ENCODE results near the gene MAPK8IP1.

MAPK8IP1 gene

GRCh38 chr11:45855308-45855707, 30.1 kb upstream of the MAPK8IP1 start:
- no peak for TF ChIP-seq CTCF (IDR thresholded peaks at IDR 0.05)

DNA sequence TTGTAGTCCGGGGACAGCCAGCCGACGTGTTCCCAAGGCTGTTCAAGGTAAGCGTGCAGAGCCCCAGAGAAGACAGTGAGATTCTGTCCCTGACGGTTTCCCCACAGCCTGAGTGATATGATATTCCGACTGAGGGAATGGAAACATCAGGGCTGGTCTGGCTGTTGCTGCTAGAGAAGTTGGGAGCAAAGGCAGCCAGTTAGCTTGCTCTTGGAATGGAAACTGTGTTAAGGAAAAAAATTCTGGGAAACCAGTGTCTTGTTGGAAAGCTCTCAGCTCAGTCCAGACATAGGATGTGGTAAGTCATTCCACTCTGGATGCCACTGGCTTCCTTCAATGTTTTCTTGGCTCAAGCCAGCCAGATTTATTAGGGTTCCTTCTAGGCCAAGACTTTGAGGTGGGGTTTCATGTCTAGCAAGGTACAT, 29.4 kb upstream of the MAPK8IP1 start:
- TF ChIP-seq CTCF (IDR thresholded peaks at IDR 0.05) = no peak

DNA sequence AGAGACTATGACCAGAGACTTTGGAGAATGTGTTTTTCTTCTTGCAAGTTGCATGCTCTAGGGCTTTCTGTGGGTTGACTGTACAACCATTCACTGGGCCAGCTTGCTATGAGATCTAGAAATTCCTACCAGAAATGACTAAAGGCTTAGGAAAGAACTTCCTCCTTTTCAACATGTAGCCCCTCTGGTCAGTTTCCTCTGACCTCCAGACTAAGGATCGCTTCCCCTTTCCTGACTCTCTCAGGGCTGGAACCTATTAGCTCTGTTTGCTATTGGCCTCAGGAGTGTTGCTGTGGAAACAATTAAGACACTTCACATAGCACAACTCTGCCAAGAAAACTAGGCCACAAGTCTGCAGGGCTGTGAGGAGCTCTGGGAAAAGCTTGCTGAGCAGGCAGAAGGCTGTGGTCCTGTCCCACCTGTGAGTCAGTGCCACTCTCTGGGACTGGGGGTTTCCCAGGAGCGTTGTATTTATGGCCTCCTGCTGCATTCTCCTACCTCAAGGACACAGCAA, 27.4 kb upstream of the MAPK8IP1 start:
- TF ChIP-seq CTCF (IDR thresholded peaks at IDR 0.05) = no peak

- no peak for TF ChIP-seq CTCF (IDR thresholded peaks at IDR 0.05)
These were observed 26.6 kb upstream of the MAPK8IP1 start for GRCh38 chr11:45858751-45859398.

GRCh38 chr11:45859661-45860140, 25.8 kb upstream of the MAPK8IP1 start:
- TF ChIP-seq CTCF (IDR thresholded peaks at IDR 0.05) = no peak

DNA sequence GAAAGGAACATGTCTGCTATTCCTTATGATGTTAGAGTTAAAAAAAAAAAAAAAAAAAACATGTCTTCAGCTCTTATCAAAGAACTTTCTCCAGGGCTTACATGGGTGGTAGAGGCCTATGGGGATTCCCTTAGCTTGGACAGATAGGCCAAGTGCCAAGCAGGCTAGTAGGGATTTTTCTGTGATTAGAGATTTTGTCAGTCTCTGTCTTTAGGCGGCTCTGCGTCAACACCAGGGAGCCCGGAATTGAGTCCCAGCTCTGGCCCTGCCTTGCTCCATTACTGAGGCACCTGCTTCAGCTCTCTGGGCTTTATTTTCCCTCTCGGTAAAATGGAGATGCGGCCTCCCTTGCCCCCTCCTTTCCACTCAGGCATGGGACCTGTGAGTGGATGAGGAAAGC, 25.1 kb upstream of the MAPK8IP1 start:
- no peak for TF ChIP-seq CTCF (IDR thresholded peaks at IDR 0.05)

GRCh38 chr11:45860764-45861510, 24.5 kb upstream of the MAPK8IP1 start:
- TF ChIP-seq CTCF (IDR thresholded peaks at IDR 0.05) = no peak

Measured in LNCAP (cell line).